HEK293 (cell line): Measurements from ENCODE around the gene PDGFA.

Experiments
- CTCF ChIA-PET: fragments of 350-600 bp; formaldehyde crosslinking; extraction: SDS; loops from one replicate; lab custom pipeline; 2021; ENCODE audit warnings: antibody characterized with exemption; lab: Yijun Ruan, JAX
- POLR2A ChIA-PET: fragments of 300-600 bp; formaldehyde crosslinking; extraction: SDS; loops from one replicate; lab custom pipeline; 2020; ENCODE audit warnings: antibody characterized with exemption, inconsistent platforms; lab: Yijun Ruan, JAX
- H3K27ac ChIP-seq: fragments of 200-500 bp; sonication (Bioruptor generic); 2 replicates; pipeline ENCODE4 v1.5.1; 2014; ENCODE audit warnings: low read depth, low read length, control low read depth, inconsistent platforms; ENCODE audit errors: extremely low read depth
- H3K36me3 ChIP-seq, 2 experiments: fragments of 200-500 bp in 1 of 2; sonication (Bioruptor generic) in 1 of 2; 1 replicate in 1 of 2; 2 replicates in 1 of 2; pipeline ENCODE4 v1.5.1; 2014 to 2017; ENCODE audit warnings: inconsistent platforms in 2 of 2, low read length in 2 of 2; ENCODE audit not compliant: control insufficient read depth in 2 of 2, insufficient read depth in 1 of 2
- H3K4me1 ChIP-seq: fragments of 200-500 bp; sonication (Bioruptor generic); 2 replicates; pipeline ENCODE4 v1.5.1; 2014; ENCODE audit warnings: mild to moderate bottlenecking, low read length, inconsistent platforms; ENCODE audit not compliant: control insufficient read depth, insufficient read depth
- H3K4me3 ChIP-seq: 2 replicates; pipeline ENCODE4 v1.5.1; 2011; ENCODE audit warnings: low read depth, mild to moderate bottlenecking, control low read depth, low read length, moderate library complexity
- H3K9me3 ChIP-seq: fragments of 200-500 bp; sonication (Bioruptor generic); 2 replicates; pipeline ENCODE4 v1.5.1; 2014; ENCODE audit warnings: low read depth, low read length, inconsistent platforms; ENCODE audit not compliant: control insufficient read depth, insufficient read depth
- GLI2 ChIP-seq: fragments of 450-650 bp; formaldehyde crosslinking; IDR thresholded peaks from 2 replicates; pipeline ENCODE4; 2017; ENCODE audit warnings: missing biosample characterization, missing genetic modification characterization, low read depth, borderline replicate concordance
- GLIS2 ChIP-seq: fragments of 450-650 bp; formaldehyde crosslinking; IDR thresholded peaks from 2 replicates; pipeline ENCODE4 v1.5.1; 2016; ENCODE audit warnings: missing biosample characterization, missing genetic modification characterization
- IKZF3 ChIP-seq: fragments of 450-650 bp; IDR thresholded peaks from 2 replicates; pipeline ENCODE4 v1.5.0; 2018; ENCODE audit warnings: missing biosample characterization, mild to moderate bottlenecking, missing genetic modification characterization, moderate library complexity
- OSR2 ChIP-seq: fragments of 450-650 bp; formaldehyde crosslinking; IDR thresholded peaks from 2 replicates; pipeline ENCODE4 v1.5.1; 2016; ENCODE audit warnings: missing biosample characterization, missing genetic modification characterization
- SCRT2 ChIP-seq: fragments of 450-650 bp; formaldehyde crosslinking; IDR thresholded peaks from 2 replicates; pipeline ENCODE4 v1.5.1; 2016; ENCODE audit warnings: missing biosample characterization, missing genetic modification characterization
- SETDB1 ChIP-seq: IDR thresholded peaks from one replicate; pipeline ENCODE4 v1.6.1; 2017; ENCODE audit warnings: mild to moderate bottlenecking, low read length, moderate library complexity, mixed read lengths; ENCODE audit not compliant: insufficient read length
- WT1 ChIP-seq: fragments of 450-650 bp; formaldehyde crosslinking; IDR thresholded peaks from 2 replicates; pipeline ENCODE4 v1.5.1; 2016; ENCODE audit warnings: missing biosample characterization, missing genetic modification characterization
- ZBTB10 ChIP-seq: fragments of 450-650 bp; formaldehyde crosslinking; IDR thresholded peaks from 2 replicates; pipeline ENCODE4 v1.5.1; 2016; ENCODE audit warnings: missing biosample characterization, missing genetic modification characterization
- ZBTB21 ChIP-seq: fragments of 450-650 bp; formaldehyde crosslinking; IDR thresholded peaks from 2 replicates; pipeline ENCODE4 v1.5.1; 2017; ENCODE audit warnings: missing biosample characterization, missing genetic modification characterization
- ZBTB26 ChIP-seq: fragments of 450-650 bp; formaldehyde crosslinking; optimal IDR thresholded peaks from 2 replicates; pipeline ENCODE3; 2016; ENCODE audit warnings: missing biosample characterization, mild to moderate bottlenecking, missing genetic modification characterization
- ZBTB8A ChIP-seq: fragments of 450-650 bp; formaldehyde crosslinking; IDR thresholded peaks from 2 replicates; pipeline ENCODE4 v1.5.1; 2016; ENCODE audit warnings: missing biosample characterization, missing genetic modification characterization
- ZFHX2 ChIP-seq: fragments of 450-650 bp; formaldehyde crosslinking; conservative IDR thresholded peaks from 2 replicates; pipeline ENCODE4 v1.5.1; 2016; ENCODE audit warnings: missing biosample characterization, missing genetic modification characterization
- ZFP3 ChIP-seq: fragments of 450-650 bp; formaldehyde crosslinking; IDR thresholded peaks from 2 replicates; pipeline ENCODE4 v1.5.1; 2016; ENCODE audit warnings: low read depth, missing biosample characterization, missing genetic modification characterization
- ZNF16 ChIP-seq: fragments of 450-650 bp; formaldehyde crosslinking; IDR thresholded peaks from 2 replicates; pipeline ENCODE4 v1.5.1; 2016; ENCODE audit warnings: low read depth, missing biosample characterization, missing genetic modification characterization
- ZNF174 ChIP-seq: fragments of 450-650 bp; formaldehyde crosslinking; IDR thresholded peaks from 2 replicates; pipeline ENCODE4 v1.5.0; 2017; ENCODE audit warnings: missing biosample characterization, mild to moderate bottlenecking, missing genetic modification characterization
- ZNF354C ChIP-seq: fragments of 450-650 bp; formaldehyde crosslinking; IDR thresholded peaks from 2 replicates; pipeline ENCODE4 v1.5.1; 2016; ENCODE audit warnings: missing biosample characterization, missing genetic modification characterization, low read depth, borderline replicate concordance
- ZNF518A ChIP-seq: fragments of 450-650 bp; formaldehyde crosslinking; conservative IDR thresholded peaks from 2 replicates; pipeline ENCODE4 v1.5.1; 2016; ENCODE audit warnings: low read depth, missing biosample characterization, missing genetic modification characterization
- ZNF521 ChIP-seq: fragments of 450-650 bp; formaldehyde crosslinking; IDR thresholded peaks from 2 replicates; pipeline ENCODE4 v1.5.1; 2017; ENCODE audit warnings: missing biosample characterization, mild to moderate bottlenecking, missing genetic modification characterization
- ZNF530 ChIP-seq: fragments of 450-650 bp; formaldehyde crosslinking; IDR thresholded peaks from 2 replicates; pipeline ENCODE4 v1.5.1; 2016; ENCODE audit warnings: low read depth, missing biosample characterization, missing genetic modification characterization
- ZNF544 ChIP-seq: fragments of 450-650 bp; formaldehyde crosslinking; IDR thresholded peaks from 2 replicates; pipeline ENCODE4 v1.5.0; 2017; ENCODE audit warnings: missing biosample characterization, missing genetic modification characterization
- ZNF549 ChIP-seq: fragments of 450-650 bp; IDR thresholded peaks from 2 replicates; pipeline ENCODE4 v1.5.1; 2018; ENCODE audit warnings: missing biosample characterization, missing genetic modification characterization, mild to moderate bottlenecking, inconsistent platforms, moderate library complexity
- ZNF624 ChIP-seq: fragments of 450-650 bp; formaldehyde crosslinking; IDR thresholded peaks from 2 replicates; pipeline ENCODE4 v1.5.1; 2017; ENCODE audit warnings: missing biosample characterization, missing genetic modification characterization
- ZNF76 ChIP-seq: fragments of 450-650 bp; formaldehyde crosslinking; IDR thresholded peaks from 2 replicates; pipeline ENCODE4; 2016; ENCODE audit warnings: low read depth, missing biosample characterization, missing genetic modification characterization, borderline replicate concordance
- ZNF777 ChIP-seq: fragments of 450-650 bp; formaldehyde crosslinking; IDR thresholded peaks from 2 replicates; pipeline ENCODE4 v1.5.1; 2017; ENCODE audit warnings: missing biosample characterization, missing genetic modification characterization, borderline replicate concordance

Gene PDGFA

GRCh38 chr7:502296-502695 is 17.4 kb downstream of the PDGFA start (continued):
- TF ChIP-seq ZBTB26, result no peak
- TF ChIP-seq WT1 (tag by site-specific recombination), result no peak
- no peak for TF ChIP-seq ZBTB8A (tag by site-specific recombination)
- no peak for TF ChIP-seq ZNF174
- TF ChIP-seq ZBTB10 (tag by site-specific recombination), result no peak
- no peak for TF ChIP-seq SCRT2 (tag by site-specific recombination)

GRCh38 chr7:501526-501925 is 18.1 kb downstream of the PDGFA start:
- CTCF ChIA-PET, result no interaction called here
- Histone ChIP-seq H3K36me3 (peaks cover 0 to 45% of the 10 kb centered on the region in 2 experiments; a peak in 2 of 3 replicates), H3K4me3 (no peak overlapping the region), H3K9me3 (no peaks in the 10 kb centered on the region), H3K4me1 (no peaks in the 10 kb centered on the region), H3K27ac (no peak overlapping the region)
- TF ChIP-seq ZNF777, result no peak
- POLR2A ChIA-PET, result interaction anchor here (0.7 kb wide), 1 partner anchor 28 kb away, joined by 4 read pairs; no protein-coding TSS in a partner anchor

GRCh38 chr7:500521-501420 is 18.9 kb downstream of the PDGFA start:
- POLR2A ChIA-PET, result no interaction called here
- Histone ChIP-seq H3K9me3 (no peaks in the 10 kb centered on the region), H3K4me1 (no peaks in the 10 kb centered on the region), H3K27ac (no peak overlapping the region), H3K36me3 (peaks cover 0 to 42% of the 10 kb centered on the region in 2 experiments; a peak in 2 of 3 replicates), H3K4me3 (no peak overlapping the region)
- TF ChIP-seq ZNF76 (tag by site-specific recombination) (no peak), GLI2 (no peak), ZNF354C (tag by site-specific recombination) (no peak), ZFHX2 (tag by site-specific recombination) (no peak), SETDB1 (no peak), OSR2 (tag by site-specific recombination) (no peak), ZNF16 (tag by site-specific recombination) (no peak), ZBTB8A (tag by site-specific recombination) (no peak), ZNF549 (tag by site-specific recombination) (no peak), GLIS2 (tag by site-specific recombination) (no peak), IKZF3 (no peak), ZNF530 (tag by site-specific recombination) (no peak), ZNF544 (tag by site-specific recombination) (no peak), ZNF518A (tag by site-specific recombination) (no peak), ZNF521 (no peak), ZFP3 (no peak), ZNF624 (no peak), ZBTB21 (tag by site-specific recombination) (no peak)
- CTCF ChIA-PET, result no interaction called here
